ENCODE data around the gene ICA1. TPM values are rescaled to one million over a fixed set of nuclear protein-coding genes. Genes with fewer than 3 reads are reported as not detected.

ICA1 gene
- total and polyA plus RNA-seq, 2 of the 13 experiments (the other 11 are each of a cell fraction or from before 2014, with no cell fraction given) = 0.29 TPM; not detected in 1

- Histone ChIP-seq H3K4me1 (ENCODE audit: insufficient read depth, low read length) (no peaks in the 10 kb centered on the region), H2AFZ (ENCODE audit: low read length) (no peak overlapping the region), H3K79me2 (ENCODE audit: insufficient read depth, low read length) (no peaks in the 10 kb centered on the region), H3K9me3 (ENCODE audit: low read length) (no peaks in the 10 kb centered on the region), H3K36me3 (replicated peaks in 1 of 2; ENCODE audit: control insufficient read depth in 1 of 2, insufficient read depth in 2 of 2, low read length in 2 of 2) (no peaks in the 10 kb centered on the region), H3K4me2 (ENCODE audit: low read depth, low read length) (no peak overlapping the region), H3K4me3 (replicated peaks in 1 of 3; ENCODE audit: insufficient read depth in 1 of 3, low read depth in 2 of 3, low read length in 3 of 3) (no peak overlapping the region), H3K27me3 (ENCODE audit: control insufficient read depth in 1 of 2, insufficient read depth in 2 of 2, low read length in 2 of 2) (no peaks in the 10 kb centered on the region), H4K20me1 (ENCODE audit: insufficient read depth, low read length) (no peaks in the 10 kb centered on the region), H3K27ac (ENCODE audit: extremely low read length, insufficient read depth, low read length) (no peak overlapping the region), H3K9ac (ENCODE audit: insufficient read depth, low read depth, low read length) (no peak overlapping the region)
- in situ Hi-C loops (cut with HindIII; ENCODE audit: extremely low pct_ligation_motif_present, low pct_unique_long_range_greater_than_20kb) = no loop called here
- 10% methylated on average over 2 of the region's 2 CpGs for WGBS (ENCODE audit: low lambda C conversion rate)
- TF ChIP-seq ZNF589 (CRISPR knock-in tag; conservative IDR thresholded peaks at IDR 0.05) (no peak), ZNF337 (CRISPR knock-in tag; IDR thresholded peaks at IDR 0.05; ENCODE audit: borderline replicate concordance, low read depth) (no peak), MAFK (conservative IDR thresholded peaks at IDR 0.05 in 1 of 2, IDR thresholded peaks at IDR 0.05 in 1 of 2; ENCODE audit: low read length in 2 of 2) (peak in 1 of 2 experiments; percentile 12; a peak in 1 of 4 replicates), HNRNPK (IDR thresholded peaks at IDR 0.05; ENCODE audit: low read depth, low read length, poor library complexity, severe bottlenecking) (peak; percentile 90), PCBP1 (IDR thresholded peaks at IDR 0.05; ENCODE audit: borderline replicate concordance, low read depth, low read length) (0 out of 2 replicates have a peak, but pooled peaks have one; percentile 52)
- intact Hi-C loops (cut with micrococcal nuclease; ENCODE audit: unreplicated experiment) = no loop called here
- POLR2A ChIA-PET = no interaction called here
- CTCF ChIA-PET (ENCODE audit: low intra/inter-chr PET ratio, low total read pairs) = no interaction called here
- ATAC-seq (no peak), DNase-seq (ENCODE audit: low spot score) (no peak), FAIRE-seq (no peak)
- BruUV-seq (replicated peaks) = no TSS peak
Observed at GRCh38 chr7:8286118-8286517, 24.2 kb upstream of the ICA1 start.

GRCh38 chr7:8285155-8285554 is 23.2 kb upstream of the ICA1 start:
- H3K9me3 ChIP-seq (ENCODE audit: low read length) = no peaks in the 10 kb centered on the region
- POLR2A ChIA-PET = no interaction called here
- no peaks in the 10 kb centered on the region for H3K79me2 ChIP-seq (ENCODE audit: insufficient read depth, low read length)
- H3K4me1 ChIP-seq (ENCODE audit: insufficient read depth, low read length) = no peaks in the 10 kb centered on the region
- in situ Hi-C loops (cut with HindIII; ENCODE audit: extremely low pct_ligation_motif_present, low pct_unique_long_range_greater_than_20kb) (no loop called here), intact Hi-C loops (cut with micrococcal nuclease; ENCODE audit: unreplicated experiment) (no loop called here)
- no peak overlapping the region for H2AFZ ChIP-seq (ENCODE audit: low read length)
- TF ChIP-seq ZNF333 (CRISPR knock-in tag; IDR thresholded peaks at IDR 0.05; ENCODE audit: borderline replicate concordance) (no peak), HOXA3 (CRISPR knock-in tag; IDR thresholded peaks at IDR 0.05) (no peak), ZSCAN30 (CRISPR knock-in tag; IDR thresholded peaks at IDR 0.05) (no peak), THYN1 (CRISPR knock-in tag; IDR thresholded peaks at IDR 0.05; ENCODE audit: borderline replicate concordance, low read depth) (no peak)
- DNase-seq (ENCODE audit: low spot score) (no peak), FAIRE-seq (no peak), ATAC-seq (no peak)
- no peak overlapping the region for H3K9ac ChIP-seq (ENCODE audit: insufficient read depth, low read depth, low read length)
- no TSS peak for BruUV-seq (replicated peaks)
- no peaks in the 10 kb centered on the region for H3K27me3 ChIP-seq (ENCODE audit: control insufficient read depth in 1 of 2, insufficient read depth in 2 of 2, low read length in 2 of 2)
- no peak overlapping the region for H3K4me2 ChIP-seq (ENCODE audit: low read depth, low read length)
- H3K36me3 ChIP-seq (replicated peaks in 1 of 2; ENCODE audit: control insufficient read depth in 1 of 2, insufficient read depth in 2 of 2, low read length in 2 of 2) = no peaks in the 10 kb centered on the region
- CTCF ChIA-PET (ENCODE audit: low intra/inter-chr PET ratio, low total read pairs) = no interaction called here
- no peaks in the 10 kb centered on the region for H4K20me1 ChIP-seq (ENCODE audit: insufficient read depth, low read length)
- H3K4me3 ChIP-seq (replicated peaks in 1 of 3; ENCODE audit: insufficient read depth in 1 of 3, low read depth in 2 of 3, low read length in 3 of 3) = no peak overlapping the region
- no peak overlapping the region for H3K27ac ChIP-seq (ENCODE audit: extremely low read length, insufficient read depth, low read length)
